ENCODE measurements around the gene PTPRJ.

The PTPRJ gene

GRCh38 chr11:47997063-47998053, 17.0 kb downstream of the PTPRJ start:
- no peak for DNase-seq

- DNase-seq = no peak
Measured at GRCh38 chr11:47998345-47998732, 18.0 kb downstream of the PTPRJ start.

- no peak for DNase-seq
Measured at GRCh38 chr11:47998733-47999359, 18.5 kb downstream of the PTPRJ start.

- no peak for DNase-seq
Measured at GRCh38 chr11:48000432-48000831, 20.1 kb downstream of the PTPRJ start.

- peak; percentile 42 to 84 for DNase-seq
Measured at GRCh38 chr11:48001438-48002021, 21.2 kb downstream of the PTPRJ start.

- DNase-seq = no peak
Measured at GRCh38 chr11:48002561-48002960, 22.2 kb downstream of the PTPRJ start.

GRCh38 chr11:48003926-48004325, 23.6 kb downstream of the PTPRJ start:
- DNase-seq = no peak

- no peak for DNase-seq
Measured at GRCh38 chr11:48004456-48004855, 24.1 kb downstream of the PTPRJ start.

- peak; percentile 43 to 62 for DNase-seq
Measured at GRCh38 chr11:48005136-48005535, 24.8 kb downstream of the PTPRJ start.

GRCh38 chr11:48005831-48006270, 25.5 kb downstream of the PTPRJ start:
- no peak for DNase-seq

- peak in 1 of 2 experiments; percentile 27 for DNase-seq
Measured at GRCh38 chr11:48006301-48006992, 26.1 kb downstream of the PTPRJ start.

GRCh38 chr11:48007677-48008076, 27.3 kb downstream of the PTPRJ start:
- no peak for DNase-seq

GRCh38 chr11:48008951-48009270, 28.6 kb downstream of the PTPRJ start:
- DNase-seq = peak; percentile 40 to 75

GRCh38 chr11:48011102-48011797, 30.9 kb downstream of the PTPRJ start:
- no peak for DNase-seq

GRCh38 chr11:48011798-48012391, 31.5 kb downstream of the PTPRJ start:
- DNase-seq = peak in 1 of 2 experiments; percentile 25

GRCh38 chr11:48013269-48013901, 33.0 kb downstream of the PTPRJ start:
- peak in 1 of 2 experiments; percentile 44 for DNase-seq

GRCh38 chr11:48014917-48015316, 34.6 kb downstream of the PTPRJ start:
- DNase-seq = no peak

GRCh38 chr11:48017105-48017830, 36.9 kb downstream of the PTPRJ start:
- peak in 1 of 2 experiments; percentile 15 for DNase-seq

- DNase-seq = no peak
Measured at GRCh38 chr11:48017831-48018527, 37.6 kb downstream of the PTPRJ start.
